Measurements from ENCODE around the gene KIRREL3. TPM values are rescaled to one million over a fixed set of nuclear protein-coding genes. Genes with fewer than 3 reads are reported as not detected.

KIRREL3 gene
- total RNA-seq, 1 donor from 2014 or later, result 0.92 TPM

DNA sequence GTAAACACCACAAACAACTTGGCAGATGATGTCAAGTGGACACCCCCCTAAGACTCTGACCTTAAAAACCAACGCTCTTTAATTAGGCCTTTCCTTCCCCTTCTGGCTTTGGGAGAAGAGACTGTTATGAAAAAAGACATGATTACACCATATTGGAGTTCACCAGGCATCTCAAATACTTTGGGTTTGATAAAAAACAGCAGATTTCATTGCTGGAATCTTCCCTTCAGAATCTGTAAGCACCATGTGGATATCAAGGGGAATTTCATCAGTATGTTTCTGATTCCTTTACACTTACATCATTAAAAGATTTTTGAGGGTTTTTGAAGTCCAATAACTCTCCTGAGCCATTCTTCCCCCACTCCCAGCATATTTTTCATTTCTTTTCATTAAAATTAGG is 85.6 kb downstream of the KIRREL3 start:
- no peak for DNase-seq

DNA sequence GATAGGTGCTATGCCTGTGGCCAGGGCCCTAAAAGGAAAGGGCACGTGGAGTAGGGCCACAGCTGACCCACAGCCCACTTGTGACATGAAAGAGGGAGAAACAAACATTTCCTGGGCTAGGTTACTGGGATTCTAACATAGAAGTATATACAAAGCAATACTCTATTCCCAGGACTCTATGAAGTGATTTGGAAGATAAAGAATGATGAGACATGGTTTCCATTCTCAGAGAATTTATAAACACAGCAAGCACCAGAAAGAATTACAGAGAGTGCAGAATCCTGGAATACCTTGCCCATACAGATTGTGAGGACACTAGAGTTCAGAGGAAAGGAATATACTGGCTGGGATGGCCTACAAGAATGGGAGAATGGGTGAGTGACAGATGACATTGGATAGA is 86.4 kb downstream of the KIRREL3 start:
- no peak for DNase-seq

DNA sequence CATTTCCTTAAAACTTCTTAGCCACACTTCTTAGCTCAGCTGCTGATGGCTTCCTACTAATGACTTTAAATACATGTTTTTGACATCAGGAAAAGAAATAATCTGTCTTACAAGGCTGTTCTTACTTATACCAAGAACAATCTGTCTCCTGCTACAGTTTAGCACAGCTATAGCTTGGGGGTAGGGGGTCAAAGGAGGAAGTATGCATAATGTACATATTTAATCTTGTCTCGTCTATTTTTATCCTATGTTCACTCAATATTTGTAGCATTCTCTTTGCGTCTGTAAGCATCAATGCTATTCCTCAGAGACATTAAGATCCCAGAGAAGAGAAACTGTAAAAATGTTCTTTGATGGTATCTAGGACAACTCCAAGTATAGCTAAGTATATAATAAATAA is 96.0 kb downstream of the KIRREL3 start:
- no peak for DNase-seq

DNA sequence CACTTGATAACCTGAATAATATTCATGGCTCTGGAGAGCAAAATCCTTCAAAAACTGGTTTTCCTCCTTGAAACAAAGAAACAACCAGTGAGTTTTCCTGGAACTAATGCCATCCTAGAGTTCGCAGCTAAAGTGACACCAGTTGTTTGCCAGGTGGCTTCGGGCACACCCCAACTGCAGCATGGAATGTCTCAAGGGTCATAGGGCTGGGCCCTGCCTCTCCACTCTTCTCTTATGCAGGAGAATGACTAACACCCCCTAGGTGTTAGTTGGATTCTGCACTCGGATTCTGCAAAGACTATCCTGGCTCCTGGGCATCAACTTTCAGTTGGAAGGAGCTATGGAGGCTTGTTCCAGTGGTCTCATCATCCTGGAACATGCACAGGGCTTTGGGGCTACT is 98.8 kb downstream of the KIRREL3 start:
- DNase-seq, result no peak

DNA sequence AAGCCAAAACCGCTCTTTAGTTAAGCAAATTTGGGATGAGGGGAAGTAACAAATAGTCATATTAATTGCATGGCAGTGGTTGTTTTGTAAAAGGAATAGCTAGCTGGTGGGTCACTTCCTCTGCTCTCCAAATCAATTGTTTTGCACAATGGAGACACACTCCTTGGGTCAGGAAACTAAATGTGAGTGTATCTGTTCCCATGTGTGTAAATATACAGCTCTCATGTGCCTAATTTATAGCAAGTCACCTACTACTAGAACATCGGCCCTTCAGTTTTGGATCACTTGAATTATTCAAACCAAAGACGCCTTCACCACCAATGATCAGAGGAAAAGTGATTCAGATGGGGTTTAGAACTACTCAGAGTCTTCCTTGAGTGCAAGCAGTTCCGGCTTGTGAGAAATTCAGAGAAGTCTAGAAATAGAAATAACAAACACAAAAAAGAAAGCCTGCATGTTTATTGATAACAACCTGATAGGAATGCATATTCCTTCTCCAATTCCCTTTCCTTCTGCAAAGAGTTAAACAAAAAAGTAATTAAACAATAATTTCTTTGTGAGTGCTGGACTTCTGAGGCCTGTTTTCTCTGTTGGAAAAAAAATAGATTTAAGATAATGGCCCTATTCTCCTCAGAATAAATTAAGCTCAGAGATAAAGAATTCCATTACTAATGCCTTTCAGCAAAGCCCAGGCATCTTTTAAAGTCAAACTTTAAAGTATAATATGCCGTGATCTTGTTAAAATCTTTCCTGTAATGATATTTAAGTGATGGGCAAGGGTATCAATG is 100.4 kb downstream of the KIRREL3 start:
- DNase-seq, result no peak

DNA sequence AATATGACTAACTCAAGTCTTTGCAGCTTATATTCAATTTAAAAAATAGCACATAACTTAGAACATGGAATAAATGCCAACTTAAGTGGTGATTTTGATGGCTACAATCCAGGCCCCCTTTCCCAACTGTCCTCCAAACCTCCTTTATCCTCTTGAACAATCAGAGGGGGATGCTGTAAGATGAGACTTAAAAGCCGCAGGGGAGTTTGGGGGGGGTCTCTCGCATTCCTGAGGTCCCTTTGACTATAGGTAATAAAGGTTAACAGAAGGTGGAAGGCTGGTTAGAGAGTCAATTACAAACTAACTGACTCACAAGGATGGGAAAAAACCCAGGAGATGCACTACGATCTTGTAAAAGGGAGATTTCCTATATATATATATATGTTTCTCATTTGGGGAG is 101.8 kb downstream of the KIRREL3 start:
- no peak for DNase-seq

DNA sequence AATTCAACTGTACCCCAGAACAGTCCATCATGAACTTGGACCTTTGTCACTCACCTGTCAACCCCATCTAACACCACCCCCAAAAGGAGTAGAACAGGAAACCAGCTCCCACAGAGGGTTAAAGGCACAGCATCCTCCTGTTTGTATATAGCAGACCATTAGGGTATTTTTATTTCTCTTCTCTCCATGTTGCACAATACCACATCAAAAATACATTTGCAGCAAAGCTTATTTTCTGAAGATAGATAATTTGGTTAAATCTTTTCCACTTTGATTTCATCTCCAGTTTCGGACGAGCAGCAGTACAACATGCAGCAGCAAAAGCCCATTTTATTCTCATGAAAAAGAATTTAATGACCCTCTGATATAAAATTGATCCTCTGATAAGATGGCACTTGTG is 103.1 kb downstream of the KIRREL3 start:
- DNase-seq, result no peak

DNA sequence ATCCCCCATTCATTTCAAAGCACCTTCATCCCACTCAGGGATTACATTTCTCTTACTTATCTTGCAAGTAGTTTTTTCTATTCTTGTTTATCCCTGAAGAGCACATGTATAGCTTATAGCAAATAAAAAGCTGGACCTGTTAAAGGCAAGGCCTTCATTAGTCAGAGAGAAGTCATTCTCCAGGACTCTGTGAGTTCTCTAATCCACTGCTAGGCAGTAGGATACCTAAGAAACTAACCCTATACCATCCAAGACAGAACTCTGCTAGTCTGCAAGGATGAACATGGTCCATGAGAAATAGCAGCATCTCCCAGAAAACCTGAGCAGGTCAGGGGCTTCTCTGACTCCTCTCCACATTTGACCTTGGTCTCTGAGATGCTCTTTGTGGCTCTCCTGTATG is 104.5 kb downstream of the KIRREL3 start:
- no peak for DNase-seq

DNA sequence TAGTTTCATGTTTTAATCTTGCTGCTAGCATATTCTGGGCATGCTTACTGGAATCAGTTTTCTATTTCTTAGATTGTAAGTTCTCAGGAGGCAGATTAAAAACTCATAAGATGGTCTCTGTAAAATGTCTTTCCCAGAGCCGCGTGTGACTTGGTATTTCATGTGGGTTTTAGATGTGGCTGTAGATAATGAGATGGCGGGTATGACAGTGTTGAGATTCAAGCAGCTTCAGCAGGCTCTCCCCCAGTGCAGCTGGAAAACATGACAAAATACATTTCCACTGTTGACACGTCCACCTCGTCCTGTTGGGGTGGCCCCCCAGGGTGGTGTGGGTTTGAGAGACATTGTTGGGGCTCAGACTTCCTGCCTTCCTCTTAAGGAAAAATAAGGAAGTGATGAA is 106.8 kb downstream of the KIRREL3 start:
- no peak for DNase-seq

DNA sequence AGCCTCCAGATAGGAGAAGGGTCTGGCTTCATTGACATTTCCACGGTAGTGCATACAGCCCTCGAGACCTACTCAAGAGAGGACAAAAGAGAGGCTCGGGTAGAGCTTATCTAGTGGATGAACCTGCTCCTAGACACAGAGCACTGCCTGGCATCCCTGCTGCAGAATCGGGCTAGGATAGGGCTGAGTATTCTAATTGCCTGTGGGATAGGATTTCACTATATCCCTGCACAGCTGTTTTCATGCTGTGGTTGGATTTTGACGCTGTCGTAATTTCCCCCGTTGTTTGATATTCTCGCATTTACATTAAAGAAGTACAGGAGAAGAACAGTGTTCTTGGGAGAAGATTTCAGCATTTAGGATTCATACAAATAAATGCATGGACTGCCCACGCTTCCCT is 107.8 kb downstream of the KIRREL3 start:
- peak; percentile 73 for DNase-seq

DNA sequence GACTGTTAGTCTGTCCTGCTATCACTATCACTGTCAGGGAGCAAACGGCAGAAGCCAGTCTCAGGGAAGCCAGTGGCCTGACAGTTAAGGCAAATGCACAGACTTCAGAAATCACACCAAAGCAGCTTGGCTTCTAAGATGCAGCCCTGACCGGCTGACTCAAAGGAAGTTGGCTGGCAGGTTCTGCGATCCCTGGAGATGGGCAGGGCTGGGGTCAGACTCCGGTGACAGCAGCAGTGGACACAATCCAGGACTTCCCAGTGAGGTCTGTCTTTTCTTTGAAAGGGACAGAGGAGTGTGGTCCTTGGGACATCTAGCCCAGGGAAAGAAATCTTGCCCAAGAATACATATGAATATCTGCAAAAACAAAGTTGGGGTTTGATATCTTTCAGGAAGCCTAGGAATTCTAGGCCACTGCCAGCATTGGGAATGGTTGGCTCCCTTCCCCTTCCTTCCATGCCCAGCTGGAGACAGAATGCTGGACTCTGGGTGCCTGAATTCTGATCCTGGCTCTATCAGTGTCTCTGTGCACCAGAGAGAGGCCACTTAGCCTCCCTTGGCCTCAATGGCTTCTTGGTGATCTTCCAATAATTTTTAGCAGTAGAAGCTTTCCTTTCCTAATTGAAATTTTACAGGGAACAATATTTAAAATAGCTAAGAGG is 108.9 kb downstream of the KIRREL3 start:
- peak; percentile 48 for DNase-seq

DNA sequence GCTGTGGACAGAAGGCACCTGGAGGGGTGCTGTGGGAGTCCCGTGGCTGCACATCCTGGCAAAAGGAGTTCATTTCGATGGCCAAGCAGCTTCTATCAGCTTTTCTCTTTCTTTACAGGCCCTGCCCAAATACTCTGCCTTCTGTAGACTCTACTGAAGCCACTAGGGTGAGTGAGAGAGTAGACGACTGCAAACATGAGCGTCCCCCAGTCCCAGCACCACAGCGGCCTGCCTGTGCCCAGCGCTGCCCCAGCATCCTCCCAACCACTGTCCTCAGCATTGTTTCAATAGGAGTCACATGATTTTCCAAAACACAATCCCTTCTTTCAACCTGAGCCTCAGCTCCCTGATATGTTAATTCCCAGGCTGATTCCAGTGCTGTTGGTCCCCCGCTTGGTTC is 110.0 kb downstream of the KIRREL3 start:
- DNase-seq, result no peak

DNA sequence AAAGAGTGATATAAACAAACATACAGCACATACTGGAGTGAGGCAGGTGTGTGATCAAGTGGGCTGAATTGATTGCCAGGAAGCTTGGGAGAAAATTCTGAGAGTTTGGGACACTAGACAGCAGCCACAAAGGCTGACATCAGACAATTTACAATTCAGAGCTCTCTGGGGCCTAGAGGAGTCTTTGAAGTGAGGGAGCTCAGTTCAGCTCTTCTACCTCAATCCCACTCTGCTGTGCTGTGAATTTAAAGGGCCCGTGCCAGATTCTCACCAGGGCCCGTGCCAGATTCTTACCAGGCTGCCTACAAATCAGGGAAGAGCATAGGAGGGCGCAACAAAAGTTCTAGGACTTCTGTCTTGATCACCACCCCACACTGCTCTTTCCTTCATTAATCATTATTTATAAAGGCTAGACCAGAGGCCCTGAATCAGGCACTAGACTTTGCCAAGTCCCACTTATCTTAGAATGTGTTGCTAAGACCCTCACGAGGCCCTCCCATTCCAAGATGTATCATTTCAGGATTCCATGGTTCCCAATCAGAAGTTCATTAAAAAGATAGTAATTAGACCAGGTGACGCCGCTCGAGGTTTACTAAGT is 112.4 kb downstream of the KIRREL3 start:
- DNase-seq, result no peak

DNA sequence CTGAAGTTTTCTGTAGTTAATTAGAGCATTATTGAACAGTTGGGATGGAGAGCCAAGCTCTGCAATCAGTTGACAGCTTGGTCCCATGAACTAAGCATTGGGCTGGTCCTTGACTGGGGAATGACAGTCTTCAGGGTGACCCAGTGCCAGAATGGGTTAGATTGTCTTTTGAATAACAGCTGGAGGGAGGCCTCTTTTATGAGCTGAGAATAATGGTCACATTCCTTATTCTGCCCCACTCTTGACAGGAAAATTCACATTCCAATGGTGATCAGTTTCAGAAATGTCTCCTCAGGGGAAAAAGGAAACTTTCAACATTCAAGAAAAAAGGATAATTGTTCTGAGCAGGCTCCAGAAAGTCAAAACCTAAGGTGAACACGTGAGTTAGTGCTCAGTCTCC is 113.9 kb downstream of the KIRREL3 start:
- no peak for DNase-seq

DNA sequence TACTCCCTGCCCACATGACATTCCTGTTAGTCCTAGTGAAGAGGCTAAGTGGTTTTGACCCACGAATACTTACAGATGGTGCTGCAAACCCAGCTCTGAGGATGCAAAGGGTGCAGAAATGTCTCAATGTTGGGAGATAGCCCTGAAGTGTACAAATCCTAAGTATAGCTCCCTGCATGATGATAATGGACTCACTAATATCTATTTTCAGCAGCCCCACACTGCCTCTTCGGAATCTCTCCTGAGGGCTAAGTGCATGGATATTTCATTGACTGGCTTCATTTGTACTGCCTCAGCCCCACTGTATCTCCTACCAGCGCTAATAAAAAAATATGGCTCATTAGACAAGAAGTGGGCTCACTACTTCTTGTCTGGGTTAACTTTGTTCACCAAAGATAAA is 114.5 kb downstream of the KIRREL3 start:
- DNase-seq, result no peak

DNA sequence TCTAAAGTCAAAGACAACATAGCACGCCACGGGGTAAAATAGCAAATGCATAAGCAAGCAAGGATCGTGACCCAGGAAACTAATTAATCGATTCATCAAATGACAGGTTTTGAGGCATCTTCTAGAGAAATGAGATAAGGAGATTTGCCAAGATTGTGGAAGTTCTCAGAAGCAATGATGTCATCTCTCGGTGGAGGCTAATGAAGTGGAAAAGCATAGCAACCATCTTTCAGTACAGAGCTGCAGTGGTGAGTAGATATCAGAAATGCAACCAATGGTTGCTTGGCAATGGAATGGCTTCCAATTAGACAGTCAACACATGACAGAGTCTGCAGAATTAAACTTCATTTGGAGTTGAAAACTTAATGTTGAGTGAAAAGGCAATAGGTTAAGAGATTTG is 116.0 kb downstream of the KIRREL3 start:
- no peak for DNase-seq

DNA sequence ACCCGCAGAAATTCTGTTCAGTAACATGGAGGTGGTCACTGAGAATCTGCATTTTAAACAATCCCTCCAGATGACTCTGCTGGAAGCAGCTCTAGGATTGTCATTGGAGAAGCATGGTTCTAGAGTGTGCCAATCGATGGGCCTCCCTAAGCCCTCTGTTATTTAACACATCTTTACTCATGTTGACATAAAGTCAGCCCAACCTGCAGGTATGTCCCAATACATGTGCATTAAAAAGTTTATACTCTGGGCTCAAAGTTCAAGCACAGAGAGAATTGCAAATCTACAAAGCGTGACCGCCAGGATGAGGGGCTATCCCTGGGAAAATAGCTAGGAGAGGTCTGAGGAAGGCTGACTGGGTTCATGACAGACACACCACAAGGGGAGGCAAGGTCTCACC is 116.4 kb downstream of the KIRREL3 start:
- no peak for DNase-seq

DNA sequence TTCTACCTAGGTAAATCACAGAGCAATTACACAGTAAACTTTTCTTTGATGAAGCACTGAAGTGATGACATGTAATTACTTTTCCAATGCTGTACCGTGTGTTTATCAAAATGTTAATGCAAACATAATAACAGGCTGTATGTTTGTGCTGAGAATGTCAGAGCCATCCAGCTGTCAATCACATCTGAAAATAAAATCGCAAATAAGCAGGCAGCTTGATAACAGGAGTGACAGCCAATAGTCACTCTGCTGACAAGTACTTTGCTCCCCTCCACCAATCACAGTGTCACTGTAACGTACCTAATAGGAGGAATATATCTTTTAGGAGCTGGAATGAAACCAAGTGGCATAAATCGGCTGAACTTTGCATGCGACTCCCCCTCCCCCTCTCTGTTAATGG is 119.7 kb downstream of the KIRREL3 start:
- no peak for DNase-seq

DNA sequence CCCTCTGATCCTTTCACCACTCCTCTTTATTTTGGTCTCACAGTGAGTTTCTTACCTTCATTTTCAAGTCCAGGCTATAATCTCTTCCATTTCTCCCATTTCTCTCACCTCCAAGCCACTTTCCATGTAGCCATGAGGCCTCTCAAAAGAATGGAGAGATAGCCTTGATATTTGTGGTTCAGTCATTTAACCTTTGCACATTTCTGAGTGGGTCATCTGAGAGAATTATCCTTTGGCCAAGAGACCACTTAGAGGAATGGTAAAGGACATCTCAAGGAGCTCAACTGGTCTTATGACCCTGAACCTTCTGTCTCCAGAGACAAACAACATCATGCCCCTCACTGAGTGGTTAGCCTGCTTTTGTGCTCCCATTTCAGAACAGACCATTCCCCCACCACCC is 121.1 kb downstream of the KIRREL3 start:
- no peak for DNase-seq

DNA sequence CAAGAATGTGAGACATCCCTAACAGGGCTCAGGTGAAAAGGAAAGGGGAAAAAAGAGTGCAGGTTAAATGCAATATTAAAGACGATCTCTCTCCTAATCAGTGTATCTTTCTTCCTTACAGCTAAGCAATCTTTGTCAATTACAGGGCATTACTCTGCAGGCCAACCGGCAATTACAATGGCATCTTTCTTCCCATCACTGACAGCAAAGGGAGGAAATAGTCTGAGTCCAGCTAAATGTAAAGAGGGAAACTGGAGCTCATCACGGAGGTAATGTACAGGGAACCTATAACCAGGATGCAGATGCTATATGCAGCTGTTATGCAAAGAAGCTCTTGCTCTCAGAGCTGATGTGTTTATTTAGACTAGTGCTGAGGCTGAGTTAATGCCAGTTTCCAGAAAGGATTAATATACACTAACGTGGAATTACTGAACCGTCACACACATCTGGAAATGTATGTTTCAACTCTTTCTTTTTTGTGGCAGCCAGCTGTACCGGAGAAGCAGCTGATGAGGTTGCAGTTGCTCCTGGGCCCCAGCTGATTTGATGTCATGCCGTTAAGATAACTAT is 121.6 kb downstream of the KIRREL3 start:
- peak; percentile 73 for DNase-seq

DNA sequence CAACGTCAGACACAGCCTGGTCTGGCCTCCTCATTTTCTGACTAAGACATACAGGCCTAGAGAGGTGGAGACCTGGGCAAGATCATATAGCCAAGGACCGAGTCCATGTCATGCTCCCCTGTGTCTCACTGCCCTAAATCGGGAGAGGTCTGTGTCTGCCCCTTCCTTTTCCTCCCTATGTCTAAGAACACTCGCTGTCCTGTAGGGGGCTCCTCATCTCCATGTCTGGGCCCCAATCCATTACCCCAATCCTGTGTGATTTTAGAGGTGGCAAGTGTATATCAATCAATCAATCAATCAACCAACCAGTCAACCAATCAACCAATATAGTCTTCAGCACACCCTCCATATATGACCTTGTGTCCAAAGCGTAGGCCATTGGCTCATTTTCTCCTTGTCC is 125.7 kb downstream of the KIRREL3 start:
- no peak for DNase-seq

DNA sequence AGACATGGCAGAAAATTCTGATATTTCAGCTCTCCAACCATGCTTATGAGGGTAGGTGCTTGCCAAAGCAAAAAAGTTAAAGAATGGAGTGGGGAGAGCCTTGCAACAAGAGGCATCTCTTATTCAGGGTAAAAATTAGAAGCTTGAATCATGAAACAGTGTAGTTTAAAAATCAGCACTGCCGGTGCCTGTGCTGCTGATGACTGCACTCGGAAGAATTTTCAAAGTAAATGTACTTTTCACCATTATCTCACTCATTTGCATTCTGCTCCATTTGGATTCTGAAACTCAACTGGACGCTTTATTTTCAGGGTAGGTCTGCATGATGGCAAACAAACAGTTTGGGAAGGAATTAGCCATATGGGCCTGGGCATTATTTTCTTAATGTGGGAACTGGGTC is 126.3 kb downstream of the KIRREL3 start:
- no peak for DNase-seq

DNA sequence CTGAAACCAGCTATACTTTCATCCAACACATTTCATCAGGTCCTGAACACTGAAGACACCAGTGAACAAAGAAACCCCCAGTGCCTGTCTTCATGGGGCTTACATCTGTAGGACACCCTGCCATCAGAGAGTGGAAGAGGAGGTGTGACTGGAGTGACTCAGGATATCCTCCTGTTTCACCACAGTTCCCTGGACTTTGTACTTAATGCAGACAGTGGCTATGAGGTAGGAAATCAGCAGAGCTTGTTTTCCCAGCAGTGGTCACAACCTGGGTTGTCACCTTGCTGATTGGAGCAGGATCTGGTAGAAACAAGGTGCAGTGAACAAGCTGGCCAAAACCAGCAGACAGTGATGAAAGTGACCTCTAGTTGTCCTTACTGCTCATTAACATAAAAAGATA is 128.8 kb downstream of the KIRREL3 start:
- no peak for DNase-seq

DNA sequence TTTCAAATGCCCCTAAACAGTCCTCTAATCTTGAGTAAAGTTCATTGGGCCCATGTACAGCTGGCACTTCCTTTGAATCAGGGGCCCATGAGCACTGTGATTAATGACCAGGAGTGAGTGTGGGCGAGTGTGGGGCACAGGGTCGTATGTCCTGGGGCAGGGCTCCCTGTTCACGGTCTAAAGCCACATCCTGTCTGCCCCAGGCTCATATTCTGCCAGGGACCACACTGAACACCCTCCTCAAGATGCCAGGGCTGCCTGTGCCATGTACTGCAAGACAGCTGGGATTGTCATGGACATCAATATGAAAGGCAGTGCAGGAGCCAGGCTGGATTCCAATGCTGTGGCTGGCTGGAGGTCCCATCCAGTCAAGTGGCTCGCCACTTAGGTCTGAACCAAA is 130.5 kb downstream of the KIRREL3 start:
- no peak for DNase-seq
